ENCODE measurements around the gene HSPA2. TPM values are rescaled to one million over a fixed set of nuclear protein-coding genes. Genes with fewer than 3 reads are reported as not detected.

The HSPA2 gene
- total RNA-seq, 4 donors from 2014 or later, result 103 to 165 (median 138) TPM

GRCh38 chr14:64572386-64573104, 32.0 kb downstream of the HSPA2 start:
- no peak for TF ChIP-seq POLR2A (IDR thresholded peaks at IDR 0.05)
- TF ChIP-seq CTCF (IDR thresholded peaks at IDR 0.05), result no peak
- no peak for DNase-seq (ENCODE audit: low spot score in 2 of 2)
- no peak overlapping the region for H3K4me3 ChIP-seq (ENCODE audit: low read depth, poor library complexity, severe bottlenecking)
- intact Hi-C loops (cut with DNase I; ENCODE audit: low total_unique reads), result loop anchor here (2.0 kb wide), 1 partner anchor 30 kb away; no protein-coding TSS in a partner anchor

GRCh38 chr14:64573109-64573508, 32.6 kb downstream of the HSPA2 start:
- no peak for DNase-seq (ENCODE audit: low spot score in 2 of 2)
- H3K4me3 ChIP-seq (ENCODE audit: low read depth, poor library complexity, severe bottlenecking), result no peak overlapping the region
- intact Hi-C loops (cut with DNase I; ENCODE audit: low total_unique reads), result loop anchor here (2.0 kb wide), 1 partner anchor 30 kb away; no protein-coding TSS in a partner anchor
- TF ChIP-seq POLR2A (IDR thresholded peaks at IDR 0.05) (no peak), CTCF (IDR thresholded peaks at IDR 0.05) (no peak)
- 62 to 75% methylated on average over 3 of the region's 3 CpGs for WGBS, 2 donors

GRCh38 chr14:64574371-64575107, 34.0 kb downstream of the HSPA2 start:
- no peak overlapping the region for H3K4me3 ChIP-seq (ENCODE audit: low read depth, poor library complexity, severe bottlenecking)
- intact Hi-C loops (cut with DNase I; ENCODE audit: low total_unique reads), result no loop called here
- TF ChIP-seq POLR2A (IDR thresholded peaks at IDR 0.05) (no peak), CTCF (IDR thresholded peaks at IDR 0.05) (no peak)
- WGBS, 2 donors, result 87 to 88% methylated on average over 6 of the region's 6 CpGs
- DNase-seq (ENCODE audit: low spot score in 2 of 2), result no peak

GRCh38 chr14:64577211-64577610, 36.7 kb downstream of the HSPA2 start:
- intact Hi-C loops (cut with DNase I; ENCODE audit: low total_unique reads), result no loop called here
- no peak overlapping the region for H3K4me3 ChIP-seq (ENCODE audit: low read depth, poor library complexity, severe bottlenecking)
- 93 to 96% methylated on average over 5 of the region's 5 CpGs for WGBS, 2 donors

GRCh38 chr14:64580467-64580866, 39.9 kb downstream of the HSPA2 start:
- TF ChIP-seq POLR2A (IDR thresholded peaks at IDR 0.05) (no peak), CTCF (IDR thresholded peaks at IDR 0.05) (no peak)
- WGBS, 2 donors, result 70 to 71% methylated on average over 7 of the region's 7 CpGs
- intact Hi-C loops (cut with DNase I; ENCODE audit: low total_unique reads), result no loop called here
- no peak overlapping the region for H3K4me3 ChIP-seq (ENCODE audit: low read depth, poor library complexity, severe bottlenecking)
- DNase-seq (ENCODE audit: low spot score in 2 of 2), result no peak

More at GRCh38 chr14:64577211-64577610, 36.7 kb downstream of the HSPA2 start:
- no peak for DNase-seq (ENCODE audit: low spot score in 2 of 2)
- TF ChIP-seq CTCF (IDR thresholded peaks at IDR 0.05), result no peak
- TF ChIP-seq POLR2A (IDR thresholded peaks at IDR 0.05), result no peak
